GM12878 (cell line): ENCODE data around the gene PSMD4.

Experiments
- CBX5 ChIP-seq: sonication (generic); IDR thresholded peaks from 2 replicates; pipeline ENCODE4 v1.6.1; 2016; ENCODE audit warnings: low read depth, moderate library complexity, mild to moderate bottlenecking, inconsistent platforms
- EP300 ChIP-seq, 2 experiments: fragments of 150-350 bp in 1 of 2; IDR thresholded peaks; 2 replicates each; pipeline ENCODE4 v1.6.1; 2011 to 2012; ENCODE audit warnings: low read depth in 2 of 2, low read length in 2 of 2, borderline replicate concordance in 1 of 2, improper control_type of control experiment in 1 of 2, inconsistent platforms in 1 of 2; ENCODE audit not compliant: control insufficient read depth in 1 of 2
- HDAC6 ChIP-seq: fragments of 200-600 bp; sonication (generic); IDR thresholded peaks from one replicate; pipeline ENCODE4 v1.8.0; 2017; ENCODE audit warnings: antibody characterized with exemption; ENCODE audit not compliant: unreplicated experiment
- IRF4 ChIP-seq: IDR thresholded peaks from 2 replicates; pipeline ENCODE4 v1.6.1; 2011; ENCODE audit warnings: low read depth, low read length
- POLR2A ChIP-seq: IDR thresholded peaks from 2 replicates; pipeline ENCODE4 v1.6.1; 2011; ENCODE audit warnings: low read depth, mild to moderate bottlenecking, low read length
- POLR2AphosphoS5 ChIP-seq: IDR thresholded peaks from 2 replicates; pipeline ENCODE4 v1.6.1; 2011; ENCODE audit warnings: mild to moderate bottlenecking, low read length, inconsistent platforms
- SP1 ChIP-seq: IDR thresholded peaks from one replicate; pipeline ENCODE4 v1.6.1; 2011; ENCODE audit warnings: low read depth, low read length
- SREBF2 ChIP-seq: IDR thresholded peaks from 2 replicates; pipeline ENCODE4 v1.6.1; 2012; ENCODE audit warnings: mild to moderate bottlenecking, low read length
- TCF12 ChIP-seq: IDR thresholded peaks from 2 replicates; pipeline ENCODE4 v1.6.1; 2011; ENCODE audit warnings: low read depth, mild to moderate bottlenecking, low read length
- YY1 ChIP-seq: IDR thresholded peaks from 2 replicates; pipeline ENCODE4 v1.6.1; 2011; ENCODE audit warnings: low read depth, mild to moderate bottlenecking, low read length
- TF ChIP-seq, protein P1 (sequence below): fragments of 450-650 bp; formaldehyde crosslinking; IDR thresholded peaks from 2 replicates; pipeline ENCODE4 v1.5.0; 2022; ENCODE audit warnings: mild to moderate bottlenecking, missing genetic modification characterization
- TF ChIP-seq, protein P2 (sequence below), 3 experiments: IDR thresholded peaks in 2 of 3; conservative IDR thresholded peaks in 1 of 3; 2 replicates each; pipeline ENCODE4 v1.5.1; 2011; ENCODE audit warnings: low read depth in 3 of 3, low read length in 3 of 3, mild to moderate bottlenecking in 3 of 3, control low read depth in 2 of 3, moderate library complexity in 2 of 3, inconsistent platforms in 1 of 3, mixed read lengths in 1 of 3; ENCODE audit not compliant: control insufficient read depth in 2 of 3, insufficient read depth in 1 of 3; ENCODE audit errors: extremely low read depth in 1 of 3
- TF ChIP-seq, protein P3 (sequence below): fragments of 450-650 bp; IDR thresholded peaks from 2 replicates; pipeline ENCODE4 v1.6.1; 2017; ENCODE audit warnings: mild to moderate bottlenecking, moderate library complexity
- TF ChIP-seq, protein P4 (sequence below): IDR thresholded peaks from 2 replicates; pipeline ENCODE4 v1.6.1; 2012; ENCODE audit warnings: improper control_type of control experiment, low read depth, low read length; ENCODE audit not compliant: insufficient replicate concordance

DNA sequence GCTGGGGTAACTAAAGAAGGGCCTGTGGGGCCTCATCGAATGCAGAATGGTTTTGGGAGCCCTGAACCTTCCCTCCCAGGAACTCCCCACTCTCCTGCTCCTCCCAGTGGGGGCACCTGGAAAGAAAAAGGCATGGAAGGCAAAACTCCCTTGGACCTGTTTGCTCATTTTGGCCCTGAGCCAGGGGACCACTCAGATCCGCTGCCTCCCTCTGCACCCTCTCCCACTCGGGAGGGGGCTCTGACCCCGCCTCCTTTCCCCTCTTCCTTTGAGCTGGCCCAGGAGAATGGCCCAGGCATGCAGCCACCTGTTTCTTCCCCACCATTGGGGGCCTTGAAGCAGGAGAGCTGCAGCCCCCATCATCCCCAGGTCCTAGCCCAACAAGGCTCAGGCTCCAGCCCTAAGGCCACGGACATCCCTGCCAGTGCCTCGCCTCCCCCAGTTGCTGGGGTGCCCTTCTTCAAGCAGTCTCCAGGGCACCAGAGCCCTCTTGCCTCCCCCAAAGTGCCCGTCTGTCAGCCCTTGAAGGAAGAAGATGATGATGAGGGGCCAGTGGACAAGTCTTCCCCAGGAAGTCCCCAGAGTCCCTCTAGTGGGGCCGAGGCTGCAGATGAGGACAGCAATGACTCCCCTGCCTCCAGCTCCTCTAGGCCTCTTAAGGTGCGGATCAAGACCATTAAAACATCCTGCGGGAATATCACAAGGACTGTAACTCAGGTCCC lies 32.2 kb downstream of the PSMD4 start:
- TF ChIP-seq, protein P1, sequence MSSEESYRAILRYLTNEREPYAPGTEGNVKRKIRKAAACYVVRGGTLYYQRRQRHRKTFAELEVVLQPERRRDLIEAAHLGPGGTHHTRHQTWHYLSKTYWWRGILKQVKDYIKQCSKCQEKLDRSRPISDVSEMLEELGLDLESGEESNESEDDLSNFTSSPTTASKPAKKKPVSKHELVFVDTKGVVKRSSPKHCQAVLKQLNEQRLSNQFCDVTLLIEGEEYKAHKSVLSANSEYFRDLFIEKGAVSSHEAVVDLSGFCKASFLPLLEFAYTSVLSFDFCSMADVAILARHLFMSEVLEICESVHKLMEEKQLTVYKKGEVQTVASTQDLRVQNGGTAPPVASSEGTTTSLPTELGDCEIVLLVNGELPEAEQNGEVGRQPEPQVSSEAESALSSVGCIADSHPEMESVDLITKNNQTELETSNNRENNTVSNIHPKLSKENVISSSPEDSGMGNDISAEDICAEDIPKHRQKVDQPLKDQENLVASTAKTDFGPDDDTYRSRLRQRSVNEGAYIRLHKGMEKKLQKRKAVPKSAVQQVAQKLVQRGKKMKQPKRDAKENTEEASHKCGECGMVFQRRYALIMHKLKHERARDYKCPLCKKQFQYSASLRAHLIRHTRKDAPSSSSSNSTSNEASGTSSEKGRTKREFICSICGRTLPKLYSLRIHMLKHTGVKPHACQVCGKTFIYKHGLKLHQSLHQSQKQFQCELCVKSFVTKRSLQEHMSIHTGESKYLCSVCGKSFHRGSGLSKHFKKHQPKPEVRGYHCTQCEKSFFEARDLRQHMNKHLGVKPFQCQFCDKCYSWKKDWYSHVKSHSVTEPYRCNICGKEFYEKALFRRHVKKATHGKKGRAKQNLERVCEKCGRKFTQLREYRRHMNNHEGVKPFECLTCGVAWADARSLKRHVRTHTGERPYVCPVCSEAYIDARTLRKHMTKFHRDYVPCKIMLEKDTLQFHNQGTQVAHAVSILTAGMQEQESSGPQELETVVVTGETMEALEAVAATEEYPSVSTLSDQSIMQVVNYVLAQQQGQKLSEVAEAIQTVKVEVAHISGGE (CRISPR knock-in tag) = no peak
- TF ChIP-seq SP1 = no peak
- TF ChIP-seq POLR2AphosphoS5 = no peak; the same call in 1 of the 2 replicates
- TF ChIP-seq, protein P2, sequence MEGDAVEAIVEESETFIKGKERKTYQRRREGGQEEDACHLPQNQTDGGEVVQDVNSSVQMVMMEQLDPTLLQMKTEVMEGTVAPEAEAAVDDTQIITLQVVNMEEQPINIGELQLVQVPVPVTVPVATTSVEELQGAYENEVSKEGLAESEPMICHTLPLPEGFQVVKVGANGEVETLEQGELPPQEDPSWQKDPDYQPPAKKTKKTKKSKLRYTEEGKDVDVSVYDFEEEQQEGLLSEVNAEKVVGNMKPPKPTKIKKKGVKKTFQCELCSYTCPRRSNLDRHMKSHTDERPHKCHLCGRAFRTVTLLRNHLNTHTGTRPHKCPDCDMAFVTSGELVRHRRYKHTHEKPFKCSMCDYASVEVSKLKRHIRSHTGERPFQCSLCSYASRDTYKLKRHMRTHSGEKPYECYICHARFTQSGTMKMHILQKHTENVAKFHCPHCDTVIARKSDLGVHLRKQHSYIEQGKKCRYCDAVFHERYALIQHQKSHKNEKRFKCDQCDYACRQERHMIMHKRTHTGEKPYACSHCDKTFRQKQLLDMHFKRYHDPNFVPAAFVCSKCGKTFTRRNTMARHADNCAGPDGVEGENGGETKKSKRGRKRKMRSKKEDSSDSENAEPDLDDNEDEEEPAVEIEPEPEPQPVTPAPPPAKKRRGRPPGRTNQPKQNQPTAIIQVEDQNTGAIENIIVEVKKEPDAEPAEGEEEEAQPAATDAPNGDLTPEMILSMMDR (IDR thresholded peaks at IDR 0.05 in 2 of 3, conservative IDR thresholded peaks at IDR 0.05 in 1 of 3; ENCODE audit: control insufficient read depth in 2 of 3, extremely low read depth in 1 of 3, insufficient read depth in 1 of 3, low read depth in 3 of 3, low read length in 3 of 3) = no peak
- TF ChIP-seq HDAC6 = no peak
- TF ChIP-seq, protein P3, sequence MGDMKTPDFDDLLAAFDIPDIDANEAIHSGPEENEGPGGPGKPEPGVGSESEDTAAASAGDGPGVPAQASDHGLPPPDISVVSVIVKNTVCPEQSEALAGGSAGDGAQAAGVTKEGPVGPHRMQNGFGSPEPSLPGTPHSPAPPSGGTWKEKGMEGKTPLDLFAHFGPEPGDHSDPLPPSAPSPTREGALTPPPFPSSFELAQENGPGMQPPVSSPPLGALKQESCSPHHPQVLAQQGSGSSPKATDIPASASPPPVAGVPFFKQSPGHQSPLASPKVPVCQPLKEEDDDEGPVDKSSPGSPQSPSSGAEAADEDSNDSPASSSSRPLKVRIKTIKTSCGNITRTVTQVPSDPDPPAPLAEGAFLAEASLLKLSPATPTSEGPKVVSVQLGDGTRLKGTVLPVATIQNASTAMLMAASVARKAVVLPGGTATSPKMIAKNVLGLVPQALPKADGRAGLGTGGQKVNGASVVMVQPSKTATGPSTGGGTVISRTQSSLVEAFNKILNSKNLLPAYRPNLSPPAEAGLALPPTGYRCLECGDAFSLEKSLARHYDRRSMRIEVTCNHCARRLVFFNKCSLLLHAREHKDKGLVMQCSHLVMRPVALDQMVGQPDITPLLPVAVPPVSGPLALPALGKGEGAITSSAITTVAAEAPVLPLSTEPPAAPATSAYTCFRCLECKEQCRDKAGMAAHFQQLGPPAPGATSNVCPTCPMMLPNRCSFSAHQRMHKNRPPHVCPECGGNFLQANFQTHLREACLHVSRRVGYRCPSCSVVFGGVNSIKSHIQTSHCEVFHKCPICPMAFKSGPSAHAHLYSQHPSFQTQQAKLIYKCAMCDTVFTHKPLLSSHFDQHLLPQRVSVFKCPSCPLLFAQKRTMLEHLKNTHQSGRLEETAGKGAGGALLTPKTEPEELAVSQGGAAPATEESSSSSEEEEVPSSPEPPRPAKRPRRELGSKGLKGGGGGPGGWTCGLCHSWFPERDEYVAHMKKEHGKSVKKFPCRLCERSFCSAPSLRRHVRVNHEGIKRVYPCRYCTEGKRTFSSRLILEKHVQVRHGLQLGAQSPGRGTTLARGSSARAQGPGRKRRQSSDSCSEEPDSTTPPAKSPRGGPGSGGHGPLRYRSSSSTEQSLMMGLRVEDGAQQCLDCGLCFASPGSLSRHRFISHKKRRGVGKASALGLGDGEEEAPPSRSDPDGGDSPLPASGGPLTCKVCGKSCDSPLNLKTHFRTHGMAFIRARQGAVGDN = no peak
- TF ChIP-seq POLR2A = no peak
- no peak for TF ChIP-seq CBX5
- TF ChIP-seq, protein P4, sequence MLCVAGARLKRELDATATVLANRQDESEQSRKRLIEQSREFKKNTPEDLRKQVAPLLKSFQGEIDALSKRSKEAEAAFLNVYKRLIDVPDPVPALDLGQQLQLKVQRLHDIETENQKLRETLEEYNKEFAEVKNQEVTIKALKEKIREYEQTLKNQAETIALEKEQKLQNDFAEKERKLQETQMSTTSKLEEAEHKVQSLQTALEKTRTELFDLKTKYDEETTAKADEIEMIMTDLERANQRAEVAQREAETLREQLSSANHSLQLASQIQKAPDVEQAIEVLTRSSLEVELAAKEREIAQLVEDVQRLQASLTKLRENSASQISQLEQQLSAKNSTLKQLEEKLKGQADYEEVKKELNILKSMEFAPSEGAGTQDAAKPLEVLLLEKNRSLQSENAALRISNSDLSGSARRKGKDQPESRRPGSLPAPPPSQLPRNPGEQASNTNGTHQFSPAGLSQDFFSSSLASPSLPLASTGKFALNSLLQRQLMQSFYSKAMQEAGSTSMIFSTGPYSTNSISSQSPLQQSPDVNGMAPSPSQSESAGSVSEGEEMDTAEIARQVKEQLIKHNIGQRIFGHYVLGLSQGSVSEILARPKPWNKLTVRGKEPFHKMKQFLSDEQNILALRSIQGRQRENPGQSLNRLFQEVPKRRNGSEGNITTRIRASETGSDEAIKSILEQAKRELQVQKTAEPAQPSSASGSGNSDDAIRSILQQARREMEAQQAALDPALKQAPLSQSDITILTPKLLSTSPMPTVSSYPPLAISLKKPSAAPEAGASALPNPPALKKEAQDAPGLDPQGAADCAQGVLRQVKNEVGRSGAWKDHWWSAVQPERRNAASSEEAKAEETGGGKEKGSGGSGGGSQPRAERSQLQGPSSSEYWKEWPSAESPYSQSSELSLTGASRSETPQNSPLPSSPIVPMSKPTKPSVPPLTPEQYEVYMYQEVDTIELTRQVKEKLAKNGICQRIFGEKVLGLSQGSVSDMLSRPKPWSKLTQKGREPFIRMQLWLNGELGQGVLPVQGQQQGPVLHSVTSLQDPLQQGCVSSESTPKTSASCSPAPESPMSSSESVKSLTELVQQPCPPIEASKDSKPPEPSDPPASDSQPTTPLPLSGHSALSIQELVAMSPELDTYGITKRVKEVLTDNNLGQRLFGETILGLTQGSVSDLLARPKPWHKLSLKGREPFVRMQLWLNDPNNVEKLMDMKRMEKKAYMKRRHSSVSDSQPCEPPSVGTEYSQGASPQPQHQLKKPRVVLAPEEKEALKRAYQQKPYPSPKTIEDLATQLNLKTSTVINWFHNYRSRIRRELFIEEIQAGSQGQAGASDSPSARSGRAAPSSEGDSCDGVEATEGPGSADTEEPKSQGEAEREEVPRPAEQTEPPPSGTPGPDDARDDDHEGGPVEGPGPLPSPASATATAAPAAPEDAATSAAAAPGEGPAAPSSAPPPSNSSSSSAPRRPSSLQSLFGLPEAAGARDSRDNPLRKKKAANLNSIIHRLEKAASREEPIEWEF = no peak
- TF ChIP-seq TCF12 = no peak
- no peak for TF ChIP-seq IRF4
- no peak for TF ChIP-seq EP300 (IDR thresholded peaks at IDR 0.05; ENCODE audit: borderline replicate concordance in 1 of 2, control insufficient read depth in 1 of 2, low read depth in 2 of 2, low read length in 2 of 2)
- no peak for TF ChIP-seq YY1
- no peak for TF ChIP-seq SREBF2
